A549 (cell line): ENCODE data around the gene CAV1.

ENCODE experiments used
- CBX2 ChIP-seq: fragments of 200-600 bp; sonication (generic); IDR thresholded peaks from 2 replicates; pipeline ENCODE4 v1.6.1; 2016; ENCODE audit warnings: low read depth, mild to moderate bottlenecking, borderline replicate concordance
- FOSB ChIP-seq: fragments of 250-450 bp; sonication (Bioruptor Pico); IDR thresholded peaks from 2 replicates; pipeline ENCODE4 v1.5.0; 2020; ENCODE audit warnings: mild to moderate bottlenecking, moderate library complexity
- POLR2A ChIP-seq: IDR thresholded peaks from 2 replicates; pipeline ENCODE4 v1.6.1; 2012; ENCODE audit warnings: mild to moderate bottlenecking, low read length
- TF ChIP-seq, protein P1 (sequence below): fragments of >200 bp; sonication (Bioruptor Twin); formaldehyde crosslinking; IDR thresholded peaks from 3 replicates; pipeline ENCODE4 v1.5.1; 2016

DNA sequence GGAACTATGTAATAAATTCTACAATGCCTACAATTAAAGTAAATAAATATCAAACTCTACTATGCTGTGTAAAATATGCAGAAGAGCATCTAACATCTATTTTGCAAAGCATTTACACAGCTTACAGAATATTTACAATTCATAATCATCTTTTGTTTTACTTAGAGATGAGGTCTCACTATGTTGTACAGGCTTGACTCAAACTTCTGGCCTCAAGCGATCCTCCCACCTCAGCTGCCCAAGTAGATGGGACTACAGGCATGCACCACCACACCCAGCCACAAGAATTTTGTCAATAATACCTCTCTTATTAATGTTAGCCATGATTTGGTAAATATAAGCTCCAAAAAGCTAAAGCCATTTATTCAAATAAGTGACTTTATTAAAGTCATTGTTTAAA is 47.2 kb upstream of the CAV1 start:
- TF ChIP-seq, protein P1, sequence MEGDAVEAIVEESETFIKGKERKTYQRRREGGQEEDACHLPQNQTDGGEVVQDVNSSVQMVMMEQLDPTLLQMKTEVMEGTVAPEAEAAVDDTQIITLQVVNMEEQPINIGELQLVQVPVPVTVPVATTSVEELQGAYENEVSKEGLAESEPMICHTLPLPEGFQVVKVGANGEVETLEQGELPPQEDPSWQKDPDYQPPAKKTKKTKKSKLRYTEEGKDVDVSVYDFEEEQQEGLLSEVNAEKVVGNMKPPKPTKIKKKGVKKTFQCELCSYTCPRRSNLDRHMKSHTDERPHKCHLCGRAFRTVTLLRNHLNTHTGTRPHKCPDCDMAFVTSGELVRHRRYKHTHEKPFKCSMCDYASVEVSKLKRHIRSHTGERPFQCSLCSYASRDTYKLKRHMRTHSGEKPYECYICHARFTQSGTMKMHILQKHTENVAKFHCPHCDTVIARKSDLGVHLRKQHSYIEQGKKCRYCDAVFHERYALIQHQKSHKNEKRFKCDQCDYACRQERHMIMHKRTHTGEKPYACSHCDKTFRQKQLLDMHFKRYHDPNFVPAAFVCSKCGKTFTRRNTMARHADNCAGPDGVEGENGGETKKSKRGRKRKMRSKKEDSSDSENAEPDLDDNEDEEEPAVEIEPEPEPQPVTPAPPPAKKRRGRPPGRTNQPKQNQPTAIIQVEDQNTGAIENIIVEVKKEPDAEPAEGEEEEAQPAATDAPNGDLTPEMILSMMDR = no peak
- TF ChIP-seq FOSB (CRISPR knock-in tag) = no peak
- TF ChIP-seq CBX2 = no peak
- TF ChIP-seq POLR2A = no peak
